ENCODE data around the gene APBA1. TPM values are rescaled to one million over a fixed set of nuclear protein-coding genes. Genes with fewer than 3 reads are reported as not detected.

The APBA1 gene
- polyA plus RNA-seq, 3 donors: 1.6 TPM; not detected in 2

- Mint-ChIP-seq H3K9me3 (peaks cover 2 to 11% (median 8%) of the 10 kb centered on the region in 7 donors), H3K36me3 (no peaks in the 10 kb centered on the region), H3K27ac (no peak overlapping the region), H3K27me3 (ENCODE audit: low read depth in 3 of 3) (peaks cover 0 to 2% (median 0%) of the 10 kb centered on the region in 3 donors), H3K4me1 (no peaks in the 10 kb centered on the region), H3K4me3 (no peak overlapping the region)
- Histone ChIP-seq H3K27me3 (ENCODE audit: control insufficient read depth in 2 of 2, insufficient read depth in 2 of 2, low read length in 2 of 2) (no peaks in the 10 kb centered on the region), H3K36me3 (replicated peaks in 1 of 2; ENCODE audit: control insufficient read depth in 1 of 2, insufficient read depth in 2 of 2, low read length in 2 of 2) (no peaks in the 10 kb centered on the region), H4K20me1 (ENCODE audit: insufficient read depth, low read length) (no peaks in the 10 kb centered on the region), H3K79me2 (ENCODE audit: insufficient read depth, low read length) (no peaks in the 10 kb centered on the region), H3K4me3 (replicated peaks in 1 of 3; ENCODE audit: low read depth in 2 of 3, low read length in 3 of 3) (no peak overlapping the region), H2AFZ (ENCODE audit: insufficient read depth, low read depth, low read length, poor library complexity, severe bottlenecking) (no peak overlapping the region), H3K9me3 (replicated peaks in 1 of 2; ENCODE audit: control insufficient read depth in 1 of 2, insufficient read depth in 1 of 2, low read length in 2 of 2) (peaks cover 0 to 3% of the 10 kb centered on the region in 2 donors), H3K4me2 (replicated peaks; ENCODE audit: extremely low read depth, low read length, poor library complexity, severe bottlenecking) (no peak overlapping the region), H3K4me1 (ENCODE audit: control insufficient read depth in 1 of 2, insufficient read depth in 2 of 2, low read length in 2 of 2) (no peaks in the 10 kb centered on the region), H3K27ac (ENCODE audit: low read depth in 1 of 2, low read length in 2 of 2) (no peak overlapping the region), H3K9ac (ENCODE audit: insufficient read depth, low read length, poor library complexity, severe bottlenecking) (no peak overlapping the region)
- TF ChIP-seq CTCF (IDR thresholded peaks at IDR 0.05): no peak
- intact Hi-C loops (cut with micrococcal nuclease): no loop called here
- no peak for DNase-seq
- WGBS (ENCODE audit: insufficient coverage): no CpG with 5 or more reads among the region's 2 CpGs
These were observed 17.9 kb upstream of the APBA1 start for GRCh38 chr9:69689991-69690538.

GRCh38 chr9:69683927-69684326, 11.8 kb upstream of the APBA1 start:
- Mint-ChIP-seq H3K36me3 (no peaks in the 10 kb centered on the region), H3K4me3 (no peak overlapping the region), H3K9me3 (peaks cover 0 to 9% (median 2%) of the 10 kb centered on the region in 7 donors), H3K4me1 (no peaks in the 10 kb centered on the region), H3K27ac (no peak overlapping the region), H3K27me3 (ENCODE audit: low read depth in 3 of 3) (peaks cover 0 to 2% (median 2%) of the 10 kb centered on the region in 3 donors)
- H2AFZ ChIP-seq (ENCODE audit: insufficient read depth, low read depth, low read length, poor library complexity, severe bottlenecking): no peak overlapping the region
- no peak overlapping the region for H3K4me2 ChIP-seq (replicated peaks; ENCODE audit: extremely low read depth, low read length, poor library complexity, severe bottlenecking)
- H3K27ac ChIP-seq (ENCODE audit: low read depth in 1 of 2, low read length in 2 of 2): no peak overlapping the region
- H3K9ac ChIP-seq (ENCODE audit: insufficient read depth, low read length, poor library complexity, severe bottlenecking): no peak overlapping the region
- H3K4me3 ChIP-seq (replicated peaks in 1 of 3; ENCODE audit: low read depth in 2 of 3, low read length in 3 of 3): no peak overlapping the region
- no peaks in the 10 kb centered on the region for H3K4me1 ChIP-seq (ENCODE audit: control insufficient read depth in 1 of 2, insufficient read depth in 2 of 2, low read length in 2 of 2)
- no peak for TF ChIP-seq CTCF (IDR thresholded peaks at IDR 0.05)
- intact Hi-C loops (cut with micrococcal nuclease): no loop called here
- no peaks in the 10 kb centered on the region for H3K36me3 ChIP-seq (replicated peaks in 1 of 2; ENCODE audit: control insufficient read depth in 1 of 2, insufficient read depth in 2 of 2, low read length in 2 of 2)
- H3K79me2 ChIP-seq (ENCODE audit: insufficient read depth, low read length): no peaks in the 10 kb centered on the region
- no peak for DNase-seq
- no CpG with 5 or more reads among the region's 5 CpGs for WGBS (ENCODE audit: insufficient coverage)
- H3K27me3 ChIP-seq (ENCODE audit: control insufficient read depth in 2 of 2, insufficient read depth in 2 of 2, low read length in 2 of 2): no peaks in the 10 kb centered on the region
- H3K9me3 ChIP-seq (replicated peaks in 1 of 2; ENCODE audit: control insufficient read depth in 1 of 2, insufficient read depth in 1 of 2, low read length in 2 of 2): no peaks in the 10 kb centered on the region
- no peaks in the 10 kb centered on the region for H4K20me1 ChIP-seq (ENCODE audit: insufficient read depth, low read length)
